WI38 (cell line): Measurements from ENCODE around the gene RPL41.
"Not testable (repeated sequence)": the region's sequence is repeated elsewhere in the genome, so short reads cannot be mapped to it uniquely, and the experiment has no call there.

ENCODE experiments used
- H3K4me3 ChIP-seq: 2 replicates; pipeline ENCODE4 v1.5.1; 2011; ENCODE audit warnings: low read depth, mild to moderate bottlenecking, control low read depth, low read length
- TF ChIP-seq, protein P1 (sequence below): IDR thresholded peaks from 2 replicates; pipeline ENCODE4 v1.5.1; 2012; ENCODE audit warnings: low read depth, mild to moderate bottlenecking, control low read depth, low read length

The RPL41 gene

DNA sequence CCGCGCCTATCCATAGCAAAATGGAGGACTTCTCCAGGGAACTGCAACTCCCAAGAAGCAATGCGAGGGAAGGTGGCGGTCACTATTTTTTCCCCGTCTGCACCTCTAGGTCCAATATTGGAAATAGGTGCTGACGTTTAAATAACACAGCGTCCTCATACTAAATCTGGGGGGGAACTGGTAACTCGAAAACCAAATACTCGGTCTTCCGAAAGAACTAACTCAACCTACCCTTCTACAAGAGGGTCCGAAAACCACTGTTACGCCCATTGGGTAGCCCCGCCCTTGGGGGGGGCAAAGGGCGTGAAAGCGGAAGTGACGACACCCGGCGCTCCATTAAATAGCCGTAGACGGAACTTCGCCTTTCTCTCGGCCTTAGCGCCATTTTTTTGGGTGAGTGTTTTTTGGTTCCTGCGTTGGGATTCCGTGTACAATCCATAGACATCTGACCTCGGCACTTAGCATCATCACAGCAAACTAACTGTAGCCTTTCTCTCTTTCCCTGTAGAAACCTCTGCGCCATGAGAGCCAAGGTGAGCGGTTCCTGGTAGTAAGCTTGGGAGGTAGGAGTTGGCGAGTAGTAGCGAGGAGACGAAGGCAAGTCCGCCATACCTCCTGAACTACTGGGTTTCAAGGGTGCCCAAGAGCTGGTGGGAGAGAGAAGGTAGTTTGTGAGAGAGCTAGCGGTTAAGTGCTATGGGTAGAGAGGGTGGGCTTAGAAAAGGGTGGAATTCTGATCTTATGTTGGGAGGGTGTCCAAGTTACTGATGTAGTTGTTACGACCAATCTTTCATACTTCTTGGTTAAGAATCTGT is at the start of gene RPL41:
Gene RPL41 (plus strand): TSS at position 367 of the 815 bp plus-strand sequence.
- H3K4me3 ChIP-seq = peak within 1 kb of the TSS; percentile 72
- TF ChIP-seq, protein P1, sequence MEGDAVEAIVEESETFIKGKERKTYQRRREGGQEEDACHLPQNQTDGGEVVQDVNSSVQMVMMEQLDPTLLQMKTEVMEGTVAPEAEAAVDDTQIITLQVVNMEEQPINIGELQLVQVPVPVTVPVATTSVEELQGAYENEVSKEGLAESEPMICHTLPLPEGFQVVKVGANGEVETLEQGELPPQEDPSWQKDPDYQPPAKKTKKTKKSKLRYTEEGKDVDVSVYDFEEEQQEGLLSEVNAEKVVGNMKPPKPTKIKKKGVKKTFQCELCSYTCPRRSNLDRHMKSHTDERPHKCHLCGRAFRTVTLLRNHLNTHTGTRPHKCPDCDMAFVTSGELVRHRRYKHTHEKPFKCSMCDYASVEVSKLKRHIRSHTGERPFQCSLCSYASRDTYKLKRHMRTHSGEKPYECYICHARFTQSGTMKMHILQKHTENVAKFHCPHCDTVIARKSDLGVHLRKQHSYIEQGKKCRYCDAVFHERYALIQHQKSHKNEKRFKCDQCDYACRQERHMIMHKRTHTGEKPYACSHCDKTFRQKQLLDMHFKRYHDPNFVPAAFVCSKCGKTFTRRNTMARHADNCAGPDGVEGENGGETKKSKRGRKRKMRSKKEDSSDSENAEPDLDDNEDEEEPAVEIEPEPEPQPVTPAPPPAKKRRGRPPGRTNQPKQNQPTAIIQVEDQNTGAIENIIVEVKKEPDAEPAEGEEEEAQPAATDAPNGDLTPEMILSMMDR = no peak

DNA sequence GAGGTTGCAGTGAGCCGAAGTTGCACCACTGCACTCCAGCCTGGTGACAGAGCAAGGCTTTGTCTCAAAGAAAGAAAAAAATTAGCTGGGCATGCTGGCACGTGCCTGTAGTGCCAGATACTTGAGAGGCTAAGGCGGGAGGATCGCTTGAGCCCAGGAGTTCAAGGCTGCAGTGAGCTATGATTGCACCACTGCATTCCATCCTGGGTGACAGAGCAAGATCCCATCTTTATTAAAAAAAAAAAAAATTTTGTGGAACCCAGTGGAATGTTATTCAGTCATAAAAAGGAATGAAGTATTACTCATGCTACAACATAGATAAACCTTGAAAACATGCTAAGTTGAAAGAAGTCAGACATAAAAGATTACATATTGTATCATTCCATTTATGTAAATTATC is 44.8 kb upstream of the RPL41 start:
- H3K4me3 ChIP-seq = no peak overlapping the region
- TF ChIP-seq, protein P1 = no peak

DNA sequence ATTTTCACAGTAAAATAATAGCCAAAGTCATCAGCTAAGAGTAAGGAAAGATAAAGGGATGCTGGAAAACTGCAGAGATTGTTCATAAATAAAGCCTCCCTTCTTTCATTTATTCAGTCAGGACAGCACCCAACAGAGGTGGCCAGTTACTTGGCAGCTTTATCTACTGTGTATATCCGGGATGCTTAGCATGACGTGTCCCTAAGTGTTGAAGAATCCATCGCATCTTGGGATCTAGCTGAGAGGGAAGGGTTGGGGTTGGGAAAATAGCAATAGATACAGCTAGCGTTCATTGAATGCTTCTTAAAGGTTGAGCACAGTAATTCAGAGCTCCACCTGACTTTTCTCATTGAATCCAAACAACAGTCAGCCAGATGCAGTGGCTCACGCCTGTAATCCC is 42.0 kb upstream of the RPL41 start:
- H3K4me3 ChIP-seq = no peak overlapping the region
- TF ChIP-seq, protein P1 = no peak

DNA sequence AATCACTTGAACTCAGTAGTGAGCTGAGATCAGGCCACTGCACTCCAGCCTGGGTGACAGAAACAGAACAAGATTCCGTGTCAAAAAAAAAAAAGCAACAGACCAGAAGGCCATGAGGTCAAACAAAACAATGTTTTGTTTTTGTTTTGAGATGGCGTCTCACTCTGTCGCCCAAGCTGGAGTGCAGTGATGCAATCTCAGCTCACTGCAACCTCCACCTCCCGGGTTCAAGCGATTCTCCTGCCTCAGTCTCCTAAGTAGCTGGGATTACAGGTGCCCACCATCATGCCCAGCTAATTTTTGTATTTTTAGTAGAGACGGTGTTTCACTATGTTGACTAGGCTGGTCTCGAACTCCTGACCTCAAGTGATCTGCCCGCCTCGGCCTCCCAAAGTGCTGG is 38.5 kb upstream of the RPL41 start:
- H3K4me3 ChIP-seq = not testable (repeated sequence)

DNA sequence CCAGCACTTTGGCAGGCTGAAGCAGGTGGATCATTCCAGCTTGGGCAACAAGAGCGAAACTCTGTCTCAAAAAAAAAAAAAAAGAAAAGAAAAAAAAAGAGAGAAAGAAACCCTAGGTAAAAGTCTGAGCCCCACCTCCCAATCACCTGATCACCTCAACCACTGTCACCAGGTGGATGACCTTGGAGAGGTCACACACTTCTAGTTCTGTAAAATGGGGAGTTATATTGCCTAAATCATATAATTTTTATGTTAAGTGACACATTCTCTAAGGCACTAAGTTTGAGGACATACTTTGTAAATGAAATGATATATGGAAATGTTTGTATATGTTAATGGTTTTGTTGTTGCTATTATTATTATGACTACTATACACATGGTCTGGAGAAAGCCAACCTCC is 38.0 kb upstream of the RPL41 start:
- no peak overlapping the region for H3K4me3 ChIP-seq
- TF ChIP-seq, protein P1 = no peak

DNA sequence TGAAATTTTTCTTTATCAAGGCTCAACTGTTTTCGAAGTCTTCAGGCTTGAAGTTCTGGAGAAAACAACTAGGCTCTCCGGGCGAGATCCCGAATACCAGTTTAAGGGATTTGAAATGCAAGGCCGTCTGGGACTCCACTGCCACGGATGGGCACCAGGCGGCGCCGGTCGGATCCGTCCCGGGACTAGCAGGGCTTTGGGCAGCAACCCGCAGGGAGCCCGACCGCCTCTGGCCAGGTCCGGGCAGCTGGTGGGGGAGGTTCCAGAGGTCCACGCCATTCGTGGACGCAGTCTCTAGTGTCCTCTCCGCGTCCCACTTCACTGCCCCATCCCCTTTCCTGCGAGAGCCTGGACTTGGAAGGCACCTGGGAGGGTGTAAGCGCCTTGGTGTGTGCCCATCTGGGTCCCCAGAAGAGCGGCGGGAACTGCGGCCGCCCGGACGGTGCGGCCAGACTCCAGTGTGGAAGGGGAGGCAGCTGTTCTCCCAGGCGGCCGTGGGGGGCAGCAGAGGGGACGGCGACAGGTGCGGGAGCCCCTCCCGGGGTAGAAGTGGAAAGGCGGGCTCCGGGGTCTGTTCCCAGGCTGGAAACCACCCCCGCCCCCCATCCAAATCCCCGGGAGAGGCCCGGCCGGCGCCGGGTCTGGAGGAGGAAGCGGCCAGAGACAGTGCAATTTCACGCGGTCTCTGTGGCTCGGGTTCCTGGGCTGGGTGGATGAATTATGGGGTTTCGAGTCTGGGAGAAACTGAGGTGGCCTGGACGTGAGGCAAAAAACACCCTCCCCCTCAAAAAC is 37.3 kb upstream of the RPL41 start:
- peak overlapping the region; percentile 70 for H3K4me3 ChIP-seq
- TF ChIP-seq, protein P1 = peak; percentile 86

DNA sequence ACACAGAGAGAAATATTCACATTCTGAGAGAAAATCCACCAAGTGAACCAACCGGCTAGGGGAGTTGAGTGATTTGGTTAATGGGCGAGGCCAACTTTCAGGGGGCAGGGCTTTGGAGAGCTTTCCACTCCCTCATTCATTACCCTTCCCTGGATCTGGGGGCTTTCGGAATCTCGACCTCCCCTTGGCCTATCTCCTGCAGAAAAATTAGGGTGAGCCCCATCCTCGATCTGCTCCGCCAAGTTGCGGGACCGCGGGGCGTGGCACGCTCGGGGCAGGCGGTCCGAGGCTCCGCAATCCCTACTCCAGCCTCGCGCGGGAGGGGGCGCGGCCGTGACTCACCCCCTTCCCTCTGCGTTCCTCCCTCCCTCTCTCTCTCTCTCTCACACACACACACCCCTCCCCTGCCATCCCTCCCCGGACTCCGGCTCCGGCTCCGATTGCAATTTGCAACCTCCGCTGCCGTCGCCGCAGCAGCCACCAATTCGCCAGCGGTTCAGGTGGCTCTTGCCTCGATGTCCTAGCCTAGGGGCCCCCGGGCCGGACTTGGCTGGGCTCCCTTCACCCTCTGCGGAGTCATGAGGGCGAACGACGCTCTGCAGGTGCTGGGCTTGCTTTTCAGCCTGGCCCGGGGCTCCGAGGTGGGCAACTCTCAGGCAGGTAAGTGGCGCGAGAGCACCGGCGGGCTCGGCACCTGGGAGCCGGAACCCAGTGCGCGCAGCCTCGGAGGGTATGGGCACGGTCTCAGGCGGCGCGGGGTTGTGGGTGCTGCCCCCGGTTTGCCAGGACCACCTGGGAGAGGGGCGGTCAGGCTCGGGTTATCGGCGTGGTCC is 36.5 kb upstream of the RPL41 start, which contains the start of gene ERBB3:
Gene ERBB3 (plus strand): TSS at position 443 of the 833 bp plus-strand sequence. CDS start 136 bp downstream, at position 579.
- peak within 1 kb of the TSS; percentile 70 for H3K4me3 ChIP-seq
- TF ChIP-seq, protein P1 = no peak
